Upper lobe of left lung (tissue), 4 donors: Measurements from ENCODE around the gene TXNRD2.

Source experiments
- EP300 ChIP-seq, 4 donors: sonication (generic); formaldehyde crosslinking; IDR thresholded peaks; one replicate each; pipeline ENCODE4 v1.5.1; 2017; ENCODE audit warnings: antibody characterized with exemption in 4 of 4, control low read depth in 2 of 4
- POLR2A ChIP-seq, 4 donors: fragments of 450-650 bp; IDR thresholded peaks; one replicate each; pipeline ENCODE4 v1.5.1; 2016 to 2017; ENCODE audit warnings: antibody characterized with exemption in 4 of 4, mild to moderate bottlenecking in 2 of 4
- TF ChIP-seq, protein P1 (sequence below), 6 experiments: fragments of 450-650 bp in 4 of 6; fragments of 200-600 bp in 2 of 6; sonication (generic) in 2 of 6; IDR thresholded peaks; one replicate each; pipeline ENCODE4 v1.5.1; 2016 to 2019; ENCODE audit warnings: antibody characterized with exemption in 6 of 6

DNA sequence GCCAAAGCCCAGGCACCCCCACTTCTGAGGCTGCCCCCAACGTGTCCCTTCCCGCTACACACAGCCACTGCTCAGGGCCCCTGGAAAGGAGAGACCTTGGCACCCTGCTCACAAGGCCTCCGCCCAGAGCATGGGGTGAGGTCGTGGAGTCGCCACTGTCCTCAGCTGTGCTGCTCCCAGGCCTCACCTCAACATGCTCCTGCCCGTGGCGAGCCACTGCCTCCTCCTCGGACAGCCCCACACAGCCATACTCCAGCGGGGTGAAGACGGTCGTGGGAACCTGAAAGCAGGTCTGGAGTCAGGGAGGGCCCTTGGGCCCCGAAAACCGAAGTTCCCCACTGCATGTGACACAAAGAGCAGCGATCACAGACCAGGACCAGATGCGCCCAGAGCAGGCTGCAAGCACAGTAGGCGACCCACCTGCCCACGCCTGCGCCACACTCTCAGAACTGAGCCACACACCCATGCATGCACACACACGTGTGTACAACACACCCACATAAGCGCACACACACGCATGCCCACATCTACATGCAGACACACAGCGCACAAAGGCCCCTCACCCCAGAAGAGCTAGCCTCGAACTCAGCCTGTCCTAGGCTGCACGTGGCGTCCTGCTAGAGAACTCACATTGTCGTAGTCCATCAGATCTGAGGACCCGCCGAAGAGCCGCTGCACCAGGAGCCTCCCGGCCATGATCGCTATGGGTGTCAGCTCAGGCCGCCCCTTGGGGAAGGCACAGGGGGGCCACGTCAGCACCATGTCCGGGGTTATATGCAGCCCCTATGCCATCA lies 61.4 kb downstream of the TXNRD2 start:
- no peak for TF ChIP-seq POLR2A (IDR thresholded peaks at IDR 0.05)
- TF ChIP-seq, protein P1, sequence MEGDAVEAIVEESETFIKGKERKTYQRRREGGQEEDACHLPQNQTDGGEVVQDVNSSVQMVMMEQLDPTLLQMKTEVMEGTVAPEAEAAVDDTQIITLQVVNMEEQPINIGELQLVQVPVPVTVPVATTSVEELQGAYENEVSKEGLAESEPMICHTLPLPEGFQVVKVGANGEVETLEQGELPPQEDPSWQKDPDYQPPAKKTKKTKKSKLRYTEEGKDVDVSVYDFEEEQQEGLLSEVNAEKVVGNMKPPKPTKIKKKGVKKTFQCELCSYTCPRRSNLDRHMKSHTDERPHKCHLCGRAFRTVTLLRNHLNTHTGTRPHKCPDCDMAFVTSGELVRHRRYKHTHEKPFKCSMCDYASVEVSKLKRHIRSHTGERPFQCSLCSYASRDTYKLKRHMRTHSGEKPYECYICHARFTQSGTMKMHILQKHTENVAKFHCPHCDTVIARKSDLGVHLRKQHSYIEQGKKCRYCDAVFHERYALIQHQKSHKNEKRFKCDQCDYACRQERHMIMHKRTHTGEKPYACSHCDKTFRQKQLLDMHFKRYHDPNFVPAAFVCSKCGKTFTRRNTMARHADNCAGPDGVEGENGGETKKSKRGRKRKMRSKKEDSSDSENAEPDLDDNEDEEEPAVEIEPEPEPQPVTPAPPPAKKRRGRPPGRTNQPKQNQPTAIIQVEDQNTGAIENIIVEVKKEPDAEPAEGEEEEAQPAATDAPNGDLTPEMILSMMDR (IDR thresholded peaks at IDR 0.05), result no peak
- TF ChIP-seq EP300 (IDR thresholded peaks at IDR 0.05), result no peak
